ENCODE measurements around the gene BTN1A1. TPM values are rescaled to one million over a fixed set of nuclear protein-coding genes. Genes with fewer than 3 reads are reported as not detected.

Gene BTN1A1
- total RNA-seq, 4 donors from 2014 or later = not detected

GRCh38 chr6:26491604-26492003 lies 8.5 kb upstream of the BTN1A1 start:
- H3K27me3 ChIP-seq = peaks cover 0 to 4% (median 0%) of the 10 kb centered on the region in 4 donors
- no peaks in the 10 kb centered on the region for H3K36me3 ChIP-seq
- H3K9me3 ChIP-seq = no peaks in the 10 kb centered on the region
- TF ChIP-seq CTCF (IDR thresholded peaks at IDR 0.05) = no peak
- no peak for TF ChIP-seq POLR2A (IDR thresholded peaks at IDR 0.05)
- H3K4me3 ChIP-seq = no peak overlapping the region
- H3K4me1 ChIP-seq = no peaks in the 10 kb centered on the region
- H3K27ac ChIP-seq = no peak overlapping the region
- 81 to 91% methylated on average over 5 of the region's 5 CpGs for WGBS, 2 donors
- no peak for DNase-seq
- intact Hi-C loops (cut with DNase I) = no loop called here

GRCh38 chr6:26493258-26493657 lies 6.8 kb upstream of the BTN1A1 start:
- H3K36me3 ChIP-seq = no peaks in the 10 kb centered on the region
- H3K4me1 ChIP-seq = no peaks in the 10 kb centered on the region
- H3K27ac ChIP-seq = no peak overlapping the region
- no peak overlapping the region for H3K4me3 ChIP-seq
- H3K27me3 ChIP-seq = peaks cover 0 to 4% (median 0%) of the 10 kb centered on the region in 4 donors
- 71% methylated on average over 2 of the region's 2 CpGs; no CpG with 5 or more reads in 1 of the 2 donors for WGBS, 2 donors
- intact Hi-C loops (cut with DNase I) = no loop called here
- no peaks in the 10 kb centered on the region for H3K9me3 ChIP-seq
- TF ChIP-seq CTCF (IDR thresholded peaks at IDR 0.05) (no peak), POLR2A (IDR thresholded peaks at IDR 0.05) (no peak)
- DNase-seq = no peak

GRCh38 chr6:26494117-26494516 lies 6.0 kb upstream of the BTN1A1 start:
- Histone ChIP-seq H3K4me1 (no peaks in the 10 kb centered on the region), H3K27me3 (peaks cover 0 to 4% (median 0%) of the 10 kb centered on the region in 4 donors), H3K4me3 (no peak overlapping the region), H3K36me3 (no peaks in the 10 kb centered on the region), H3K27ac (no peak overlapping the region), H3K9me3 (no peaks in the 10 kb centered on the region)
- TF ChIP-seq CTCF (IDR thresholded peaks at IDR 0.05) (no peak), POLR2A (IDR thresholded peaks at IDR 0.05) (no peak)
- intact Hi-C loops (cut with DNase I) = no loop called here
- WGBS, 2 donors = 80 to 85% methylated on average over 3 of the region's 3 CpGs
- no peak for DNase-seq

GRCh38 chr6:26495281-26495680 lies 4.8 kb upstream of the BTN1A1 start:
- Histone ChIP-seq H3K27me3 (peaks cover 0 to 4% (median 0%) of the 10 kb centered on the region in 4 donors), H3K4me1 (no peaks in the 10 kb centered on the region), H3K9me3 (no peaks in the 10 kb centered on the region), H3K36me3 (no peaks in the 10 kb centered on the region), H3K4me3 (no peak overlapping the region), H3K27ac (no peak overlapping the region)
- no peak for TF ChIP-seq CTCF (IDR thresholded peaks at IDR 0.05)
- no peak for TF ChIP-seq POLR2A (IDR thresholded peaks at IDR 0.05)
- no peak for DNase-seq
- WGBS, 2 donors = 63 to 71% methylated on average over 1 of the region's 1 CpG
- intact Hi-C loops (cut with DNase I) = no loop called here

GRCh38 chr6:26497610-26498009 lies 2.5 kb upstream of the BTN1A1 start:
- Histone ChIP-seq H3K4me3 (no peak overlapping the region), H3K9me3 (no peaks in the 10 kb centered on the region), H3K27ac (no peak overlapping the region), H3K36me3 (no peaks in the 10 kb centered on the region), H3K27me3 (peaks cover 0 to 26% (median 7%) of the 10 kb centered on the region in 4 donors), H3K4me1 (peaks cover 8 to 13% (median 11%) of the 10 kb centered on the region in 3 donors)
- intact Hi-C loops (cut with DNase I) = no loop called here
- DNase-seq = no peak
- WGBS, 2 donors = 63 to 81% methylated on average over 3 to 4 of the region's 4 CpGs
- no peak for TF ChIP-seq CTCF (IDR thresholded peaks at IDR 0.05)
- TF ChIP-seq POLR2A (IDR thresholded peaks at IDR 0.05) = no peak
